T-cell (primary cell): ENCODE results near the gene MIDN. TPM values are rescaled to one million over a fixed set of nuclear protein-coding genes. Genes with fewer than 3 reads are reported as not detected.

Experiments used
- ATAC-seq, 4 experiments: fragments of 200-7000 bp in 3 of 4; fragments of 150-1000 bp in 1 of 4; cut with Tn5 transposase; replicated peaks in 1 of 4; 1 replicate in 3 of 4; 2 replicates in 1 of 4; pipeline ENCODE4 v1.10.0; 2021; ENCODE audit warnings: moderate library complexity in 3 of 4, mild to moderate bottlenecking in 2 of 4, moderate number of reproducible peaks in 1 of 4
- CTCF ChIA-PET, 2 donors: fragments of 300-600 bp; sonication (Branson Sonifier 250); formaldehyde crosslinking; loops; one replicate each; lab custom pipeline; 2022; ENCODE audit warnings: antibody characterized with exemption in 2 of 2; lab: Charles Lee
- POLR2A ChIA-PET, 2 donors: fragments of 300-600 bp; sonication (Branson Sonifier 250); formaldehyde crosslinking; loops; one replicate each; lab custom pipeline; 2022; ENCODE audit warnings: antibody characterized with exemption in 2 of 2; lab: Charles Lee
- DNase-seq, 35 experiments: peaks; one replicate each; pipeline versions ENCODE4 v3.0.0 to v3.0.0-alpha.2; 2013 to 2023
- H3K27ac ChIP-seq: one replicate; pipeline ENCODE4 v1.5.1; 2013; ENCODE audit warnings: low read length
- H3K27me3 ChIP-seq, 2 experiments: replicated peaks in 1 of 2; 1 replicate in 1 of 2; 2 replicates in 1 of 2; pipeline versions ENCODE4 v1.6.1 to v1.7.0; 2013; ENCODE audit warnings: low read length in 1 of 2, mixed read lengths in 1 of 2; ENCODE audit not compliant: control insufficient read depth in 2 of 2, insufficient read depth in 2 of 2; ENCODE audit errors: extremely low read depth in 1 of 2
- H3K36me3 ChIP-seq, 2 donors: 1 replicate in 1 of 2; 2 replicates in 1 of 2; pipeline versions ENCODE4 v1.6.1 to v1.7.0; 2013; ENCODE audit warnings: low read length in 1 of 2; ENCODE audit not compliant: control insufficient read depth in 2 of 2, insufficient read depth in 1 of 2; ENCODE audit errors: extremely low read depth in 1 of 2
- H3K4me1 ChIP-seq, 2 experiments: 1 replicate in 1 of 2; 2 replicates in 1 of 2; pipeline versions ENCODE4 v1.6.1 to v1.7.0; 2013; ENCODE audit warnings: low read length in 2 of 2, mixed read lengths in 1 of 2; ENCODE audit not compliant: insufficient read depth in 2 of 2, control insufficient read depth in 1 of 2; ENCODE audit errors: extremely low read depth in 1 of 2
- H3K4me3 ChIP-seq, 2 donors: 1 replicate in 1 of 2; 2 replicates in 1 of 2; pipeline versions ENCODE4 v1.5.1 to v1.7.0; 2013; ENCODE audit warnings: mild to moderate bottlenecking in 2 of 2, low read length in 1 of 2, moderate library complexity in 1 of 2; ENCODE audit not compliant: control insufficient read depth in 1 of 2; ENCODE audit errors: extremely low read depth in 1 of 2
- H3K9me3 ChIP-seq: 2 replicates; pipeline ENCODE4 v1.7.0; 2013
- H3K27ac Mint-ChIP-seq, 2 donors: one replicate each; pipeline ENCODE4 v1.8.0; 2020 to 2021; ENCODE audit warnings: mild to moderate bottlenecking in 2 of 2, mixed read lengths in 2 of 2
- H3K27me3 Mint-ChIP-seq, 2 donors: one replicate each; pipeline ENCODE4 v1.8.0; 2021 to 2022; ENCODE audit warnings: mixed read lengths in 2 of 2
- H3K36me3 Mint-ChIP-seq: one replicate; pipeline ENCODE4 v1.8.0; 2021; ENCODE audit warnings: mixed read lengths
- H3K4me1 Mint-ChIP-seq, 3 donors: one replicate each; pipeline ENCODE4 v1.8.0; 2020 to 2022; ENCODE audit warnings: mixed read lengths in 3 of 3, mild to moderate bottlenecking in 1 of 3
- H3K4me3 Mint-ChIP-seq, 3 donors: one replicate each; pipeline ENCODE4 v1.8.0; 2020 to 2022; ENCODE audit warnings: mild to moderate bottlenecking in 3 of 3, mixed read lengths in 3 of 3, moderate library complexity in 3 of 3
- H3K9me3 Mint-ChIP-seq, 3 donors: one replicate each; pipeline ENCODE4 v1.8.0; 2020 to 2022; ENCODE audit warnings: mixed read lengths in 3 of 3
- WGBS: methylation state at CpG from one replicate; pipeline ENCODE4 v1.1.5; 2013; ENCODE audit warnings: missing lambda C conversion rate; ENCODE audit not compliant: insufficient coverage; 5-methylcytosine and 5-hydroxymethylcytosine counted together
- total RNA-seq, 35 experiments: library from RNA in 6 of 35; stranded (reverse) in 6 of 35; fragments of 120-200 nt in 1 of 35; gene quantifications; one replicate each; pipeline versions ENCODE4 v1.2.1 to v1.2.4 and lab custom pipeline; 2013 to 2026

MIDN gene
- total RNA-seq, 5 donors from 2014 or later (not counting 1 experiment from before 2014, with no cell fraction given), result 54.0 to 161 (median 66.9) TPM

DNA sequence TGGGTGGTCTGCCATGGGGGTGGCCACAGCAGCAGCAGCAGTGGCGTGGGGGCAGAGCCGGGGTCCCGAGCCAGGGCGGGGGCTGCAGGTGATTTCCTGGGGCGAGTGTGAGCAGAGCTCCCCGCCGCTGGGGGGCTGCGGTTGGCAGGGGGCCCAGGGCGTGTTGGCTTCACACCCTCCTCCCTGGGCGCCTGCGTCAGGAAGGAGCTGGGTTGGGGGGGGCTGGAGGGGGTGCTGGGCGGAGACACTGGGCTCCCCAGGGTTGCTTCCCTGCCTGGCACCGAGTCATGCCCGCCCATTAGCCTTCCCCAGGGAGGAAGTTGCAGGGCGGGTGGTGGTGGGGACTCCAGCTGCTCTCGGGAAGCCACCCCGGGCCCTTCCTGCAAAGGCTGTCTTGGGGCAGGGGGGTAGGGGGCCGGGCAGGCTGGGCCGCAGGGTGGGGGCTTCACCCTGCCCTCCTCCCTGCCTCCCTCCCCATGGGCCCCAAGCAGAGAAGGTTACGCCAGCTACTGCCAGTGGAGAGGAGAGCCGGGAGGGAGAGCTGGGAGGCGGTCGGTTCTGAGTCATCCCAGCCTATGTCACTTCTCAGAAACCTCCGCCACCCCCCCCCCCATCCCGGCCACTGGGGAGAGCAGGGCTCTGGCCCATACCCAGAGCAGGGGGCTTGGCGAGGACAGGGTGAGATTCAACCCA is 4.6 kb downstream of the MIDN start:
- H3K4me3 ChIP-seq, result peak overlapping the region; percentile 64 to 90
- DNase-seq (peak in 34 of 35 experiments; percentile 53 to 87 (median 74)), ATAC-seq (peak; percentile 6 to 14 (median 13))
- WGBS, result no CpG with 5 or more reads among the region's 26 CpGs
- peaks cover 13 to 51% of the 10 kb centered on the region in 2 donors for H3K36me3 ChIP-seq
- peak overlapping the region; percentile 92 for H3K27ac ChIP-seq
- no peaks in the 10 kb centered on the region for H3K27me3 Mint-ChIP-seq
- H3K4me1 Mint-ChIP-seq, result peaks cover 24 to 33% (median 27%) of the 10 kb centered on the region in 3 donors
- H3K4me1 ChIP-seq, result peaks cover 16 to 71% of the 10 kb centered on the region in 2 experiments
- H3K27me3 ChIP-seq, result no peaks in the 10 kb centered on the region
- POLR2A ChIA-PET, result interaction anchor here (0.9 to 1.6 kb wide), 3 partner anchors 9 to 16 kb away, joined by 4 to 28 read pairs (median 4); partner anchors contain the start of gene CIRBP (in 2 of the 2)
- H3K9me3 Mint-ChIP-seq, result no peaks in the 10 kb centered on the region
- H3K4me3 Mint-ChIP-seq, result peak overlapping the region; percentile 49 to 91 (median 89)
- no peaks in the 10 kb centered on the region for H3K9me3 ChIP-seq
- peak overlapping the region; percentile 80 to 82 for H3K27ac Mint-ChIP-seq
- peaks cover 16% of the 10 kb centered on the region for H3K36me3 Mint-ChIP-seq
- CTCF ChIA-PET, result interaction anchor here (0.5 to 1.4 kb wide), 6 partner anchors 9 to 255 kb away, joined by 3 to 11 read pairs (median 4); partner anchors contain the start of gene CIRBP (in 1 of the 2)

GRCh38 chr19:1253514-1254080 is 5.2 kb downstream of the MIDN start:
- H3K9me3 Mint-ChIP-seq, result no peaks in the 10 kb centered on the region

GRCh38 chr19:1254081-1254527 is 5.7 kb downstream of the MIDN start:
- DNase-seq, result no peak
- peaks cover 22 to 76% of the 10 kb centered on the region in 2 experiments for H3K4me1 ChIP-seq
- ChIA-PET POLR2A (interaction anchor here in 1 of 2 donors (1.2 kb wide), 1 partner anchor 15 kb away, joined by 4 read pairs; the partner anchor contains the start of gene CIRBP), CTCF (no interaction called here)
- Mint-ChIP-seq H3K27me3 (no peaks in the 10 kb centered on the region), H3K4me3 (peak overlapping the region in 2 of 3 donors; percentile 24 to 37), H3K9me3 (no peaks in the 10 kb centered on the region), H3K4me1 (peaks cover 34 to 45% (median 35%) of the 10 kb centered on the region in 3 donors), H3K27ac (peak overlapping the region; percentile 61 to 78), H3K36me3 (peaks cover 16% of the 10 kb centered on the region)
- WGBS, result 84% methylated on average over 27 of the region's 37 CpGs
- H3K9me3 ChIP-seq, result no peaks in the 10 kb centered on the region
- H3K4me3 ChIP-seq, result no peak overlapping the region
- no peak for ATAC-seq
- peaks cover 13 to 56% of the 10 kb centered on the region in 2 donors for H3K36me3 ChIP-seq
- H3K27ac ChIP-seq, result peak overlapping the region; percentile 11
- H3K27me3 ChIP-seq, result no peaks in the 10 kb centered on the region

More at GRCh38 chr19:1253514-1254080, 5.2 kb downstream of the MIDN start:
- peaks cover 20 to 71% of the 10 kb centered on the region in 2 experiments for H3K4me1 ChIP-seq
- H3K27me3 ChIP-seq, result no peaks in the 10 kb centered on the region
- peak overlapping the region; percentile 92 for H3K27ac ChIP-seq
- WGBS, result 75% methylated on average over 18 of the region's 23 CpGs
- H3K9me3 ChIP-seq, result no peaks in the 10 kb centered on the region
- Mint-ChIP-seq H3K36me3 (peaks cover 16% of the 10 kb centered on the region), H3K27ac (peak overlapping the region; percentile 80 to 82), H3K4me1 (peaks cover 29 to 39% (median 30%) of the 10 kb centered on the region in 3 donors), H3K4me3 (peak overlapping the region; percentile 49 to 91 (median 53)), H3K27me3 (no peaks in the 10 kb centered on the region)
- ATAC-seq (no peak), DNase-seq (no peak)
- POLR2A ChIA-PET, result interaction anchor here (0.9 to 1.6 kb wide), 3 partner anchors 10 to 16 kb away, joined by 4 to 28 read pairs (median 4); partner anchors contain the start of gene CIRBP (in 2 of the 2)
- peaks cover 13 to 54% of the 10 kb centered on the region in 2 donors for H3K36me3 ChIP-seq
- CTCF ChIA-PET, result interaction anchor here (0.5 to 1.4 kb wide), 5 partner anchors 9 to 256 kb away, joined by 3 to 11 read pairs (median 4); partner anchors contain the start of gene CIRBP (in 1 of the 2)
- peak overlapping the region; percentile 62 to 90 for H3K4me3 ChIP-seq

DNA sequence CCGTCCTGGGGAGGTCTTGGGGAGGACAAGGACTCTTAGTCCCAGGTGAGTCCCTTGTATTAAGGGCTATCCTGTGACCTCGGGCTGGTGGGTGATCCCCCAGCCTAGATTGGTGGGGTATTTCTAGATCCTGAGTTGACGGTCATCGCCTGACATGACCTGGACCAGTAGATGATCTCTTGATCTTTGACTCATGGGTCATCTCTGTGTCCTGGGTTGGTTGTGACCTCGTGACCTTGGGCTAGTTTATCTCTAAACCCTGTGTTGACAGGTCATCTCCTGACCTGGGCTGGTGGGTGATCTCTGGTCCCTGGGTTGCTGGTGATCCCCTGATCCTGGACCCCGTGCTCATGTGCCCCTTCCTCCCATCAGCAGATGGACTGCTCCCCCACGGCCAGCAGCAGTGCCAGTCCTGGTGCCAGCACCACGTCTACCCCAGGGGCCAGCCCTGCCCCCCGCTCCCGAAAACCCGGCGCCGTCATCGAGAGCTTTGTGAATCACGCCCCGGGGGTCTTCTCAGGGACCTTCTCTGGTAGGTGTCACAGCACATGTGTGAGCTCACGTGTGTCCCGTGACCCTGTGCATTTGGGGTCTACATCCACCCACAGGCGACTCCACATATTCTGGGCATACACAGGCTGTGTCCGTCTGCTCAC is 6.3 kb downstream of the MIDN start:
- H3K9me3 Mint-ChIP-seq, result no peaks in the 10 kb centered on the region
- POLR2A ChIA-PET, result interaction anchor here (1.2 to 1.4 kb wide), 2 partner anchors 14 kb away, joined by 4 read pairs; partner anchors contain the start of gene CIRBP (in 1 of the 2)
- Histone ChIP-seq H3K27ac (peak overlapping the region; percentile 11), H3K4me1 (peaks cover 24 to 82% of the 10 kb centered on the region in 2 experiments), H3K36me3 (peaks cover 13 to 56% of the 10 kb centered on the region in 2 donors), H3K9me3 (no peaks in the 10 kb centered on the region), H3K4me3 (no peak overlapping the region), H3K27me3 (no peaks in the 10 kb centered on the region)
- H3K4me3 Mint-ChIP-seq, result peak overlapping the region in 2 of 3 donors; percentile 24 to 37
- CTCF ChIA-PET, result interaction anchor here in 1 of 2 donors (0.5 kb wide), 1 partner anchor 1298 kb away, joined by 6 read pairs; no protein-coding TSS in a partner anchor
- H3K27ac Mint-ChIP-seq, result peak overlapping the region; percentile 61 to 78
- peaks cover 16% of the 10 kb centered on the region for H3K36me3 Mint-ChIP-seq
- DNase-seq, result no peak
- peaks cover 40 to 50% (median 41%) of the 10 kb centered on the region in 3 donors for H3K4me1 Mint-ChIP-seq
- H3K27me3 Mint-ChIP-seq, result no peaks in the 10 kb centered on the region
- ATAC-seq, result no peak
- 91% methylated on average over 20 of the region's 20 CpGs for WGBS

DNA sequence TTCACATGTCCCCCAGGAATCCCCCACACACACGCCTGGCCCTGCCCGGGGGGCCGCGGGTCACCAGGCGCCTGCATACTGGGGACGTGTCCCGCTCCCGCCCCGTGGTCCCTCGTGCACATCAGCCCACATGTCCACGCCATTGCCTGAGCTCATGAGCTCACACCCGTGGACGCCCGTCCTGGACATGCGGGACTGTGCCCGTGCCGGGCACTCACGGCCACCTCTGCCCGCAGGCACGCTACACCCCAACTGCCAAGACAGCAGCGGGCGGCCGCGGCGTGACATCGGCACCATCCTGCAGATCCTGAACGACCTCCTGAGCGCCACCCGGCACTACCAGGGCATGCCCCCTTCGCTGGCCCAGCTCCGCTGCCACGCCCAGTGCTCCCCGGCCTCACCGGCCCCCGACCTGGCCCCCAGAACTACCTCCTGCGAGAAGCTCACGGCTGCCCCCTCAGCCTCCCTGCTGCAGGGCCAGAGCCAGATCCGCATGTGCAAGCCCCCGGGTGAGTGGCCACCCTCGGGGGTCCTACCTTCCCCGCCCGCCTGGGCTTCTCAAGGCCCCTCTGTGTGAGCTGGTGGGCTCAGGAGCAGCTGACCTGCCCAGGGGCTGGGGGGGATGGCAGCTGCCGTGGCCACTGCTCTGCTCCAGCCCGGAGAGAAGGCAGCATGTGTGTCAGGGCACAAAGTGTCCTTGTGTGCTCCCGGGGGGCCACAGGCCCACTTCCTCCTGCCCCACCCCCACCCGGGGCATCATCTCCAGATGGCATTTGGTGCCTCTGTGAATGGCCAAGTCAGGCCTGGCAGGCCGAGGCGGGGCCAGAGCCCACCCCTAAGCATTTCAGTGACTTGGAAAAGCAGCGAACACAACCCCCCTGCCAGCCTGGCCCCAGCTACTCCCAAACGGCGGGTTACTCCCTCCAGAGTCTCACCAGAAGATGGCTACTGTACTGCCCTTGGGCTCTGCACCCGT is 7.1 kb downstream of the MIDN start:
- H3K27me3 ChIP-seq, result no peaks in the 10 kb centered on the region
- peaks cover 13 to 56% of the 10 kb centered on the region in 2 donors for H3K36me3 ChIP-seq
- H3K27ac ChIP-seq, result no peak overlapping the region
- POLR2A ChIA-PET, result interaction anchor here (1.2 to 1.4 kb wide), 2 partner anchors 13 to 14 kb away, joined by 4 read pairs; partner anchors contain the start of gene CIRBP (in 1 of the 2)
- H3K9me3 ChIP-seq, result no peaks in the 10 kb centered on the region
- H3K4me3 ChIP-seq, result no peak overlapping the region
- DNase-seq (no peak), ATAC-seq (no peak)
- H3K4me1 ChIP-seq, result peaks cover 28 to 90% of the 10 kb centered on the region in 2 experiments
- peaks cover 16% of the 10 kb centered on the region for H3K36me3 Mint-ChIP-seq
- H3K27ac Mint-ChIP-seq, result peak overlapping the region; percentile 61 to 78
- H3K9me3 Mint-ChIP-seq, result no peaks in the 10 kb centered on the region
- H3K4me3 Mint-ChIP-seq, result peak overlapping the region in 2 of 3 donors; percentile 24 to 37
- CTCF ChIA-PET, result interaction anchor here in 1 of 2 donors (0.9 kb wide), 1 partner anchor 11 kb away, joined by 3 read pairs; no protein-coding TSS in a partner anchor
- peaks cover 44 to 54% (median 45%) of the 10 kb centered on the region in 3 donors for H3K4me1 Mint-ChIP-seq
- WGBS, result 93% methylated on average over 43 of the region's 52 CpGs
- no peaks in the 10 kb centered on the region for H3K27me3 Mint-ChIP-seq
